Neural cell (in vitro differentiated cells): ENCODE measurements around the gene C17orf100.

ENCODE experiments used
- CTCF ChIP-seq: fragments of 450-650 bp; IDR thresholded peaks from 2 replicates; pipeline ENCODE4 v1.5.1; 2014; ENCODE audit warnings: antibody characterized with exemption, mild to moderate bottlenecking, moderate library complexity; ENCODE audit not compliant: poor library complexity, severe bottlenecking
- EP300 ChIP-seq: fragments of 450-650 bp; conservative IDR thresholded peaks from 2 replicates; pipeline ENCODE4 v1.6.1; 2014; ENCODE audit warnings: antibody characterized with exemption, mild to moderate bottlenecking, moderate library complexity; ENCODE audit not compliant: poor library complexity, severe bottlenecking
- REST ChIP-seq: IDR thresholded peaks from 2 replicates; pipeline ENCODE4 v1.6.1; 2012; ENCODE audit warnings: borderline replicate concordance
- TAF1 ChIP-seq: IDR thresholded peaks from 2 replicates; pipeline ENCODE4 v1.6.1; 2012; ENCODE audit warnings: low read depth

GRCh38 chr17:6623941-6624340 is 27.6 kb upstream of the C17orf100 start:
- no peak for TF ChIP-seq CTCF
- no peak for TF ChIP-seq REST
- no peak for TF ChIP-seq EP300
- no peak for TF ChIP-seq TAF1
